Subcutaneous abdominal adipose tissue (tissue), 5 donors: ENCODE measurements around the gene C1orf21.

Experiments
- H3K27ac ChIP-seq: one replicate; pipeline ENCODE4 v1.7.0; 2013; ENCODE audit warnings: low read depth, mild to moderate bottlenecking, inconsistent platforms, low read length, moderate library complexity
- H3K27me3 ChIP-seq, 5 donors: one replicate each; pipeline ENCODE4 v1.7.0; 2013; ENCODE audit warnings: low read length in 5 of 5, inconsistent platforms in 1 of 5; ENCODE audit not compliant: control insufficient read depth in 5 of 5, insufficient read depth in 4 of 5
- H3K36me3 ChIP-seq, 5 donors: one replicate each; pipeline ENCODE4 v1.7.0; 2013; ENCODE audit warnings: low read length in 5 of 5; ENCODE audit not compliant: control insufficient read depth in 5 of 5, insufficient read depth in 5 of 5
- H3K4me1 ChIP-seq, 5 donors: one replicate each; pipeline ENCODE4 v1.7.0; 2013; ENCODE audit warnings: low read length in 5 of 5, mild to moderate bottlenecking in 3 of 5, moderate library complexity in 1 of 5; ENCODE audit not compliant: control insufficient read depth in 5 of 5, insufficient read depth in 5 of 5
- H3K4me3 ChIP-seq, 5 donors: one replicate each; pipeline ENCODE4 v1.7.0; 2013; ENCODE audit warnings: low read length in 5 of 5, low read depth in 1 of 5
- H3K9ac ChIP-seq, 5 donors: one replicate each; pipeline ENCODE4 v1.7.0; 2013; ENCODE audit warnings: low read length in 5 of 5, mild to moderate bottlenecking in 4 of 5, moderate library complexity in 3 of 5
- H3K9me3 ChIP-seq, 5 donors: one replicate each; pipeline ENCODE4 v1.7.0; 2013; ENCODE audit warnings: low read length in 5 of 5; ENCODE audit not compliant: control insufficient read depth in 5 of 5
- donor health status: healthy.
- donor health status: healthy.
- donor health status: healthy.
- donor health status: healthy.
- donor health status: healthy.

The C1orf21 gene

DNA sequence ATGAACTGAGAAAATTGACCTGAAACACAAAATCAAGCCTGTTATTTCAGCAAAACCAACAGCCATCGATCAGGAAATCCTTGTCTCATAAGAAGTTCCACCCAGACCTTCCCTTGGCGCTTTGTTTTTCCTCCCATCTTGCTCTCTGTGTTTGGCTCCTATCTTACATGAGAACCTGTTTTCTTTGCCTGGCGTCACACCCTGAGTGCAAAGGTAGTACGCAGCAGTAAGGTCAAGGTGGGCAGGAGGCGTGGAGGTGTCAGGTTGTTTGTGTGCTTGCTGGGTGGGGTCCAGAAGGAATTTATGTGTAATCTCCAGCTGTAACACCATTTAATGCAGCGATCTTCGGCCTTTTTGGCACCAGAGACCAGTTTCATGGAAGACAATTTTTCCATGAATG, 50.5 kb downstream of the C1orf21 start:
- Histone ChIP-seq H3K4me3 (no peak overlapping the region), H3K27me3 (no peaks in the 10 kb centered on the region), H3K27ac (no peak overlapping the region), H3K9me3 (no peaks in the 10 kb centered on the region), H3K36me3 (no peaks in the 10 kb centered on the region), H3K4me1 (no peaks in the 10 kb centered on the region), H3K9ac (no peak overlapping the region)

DNA sequence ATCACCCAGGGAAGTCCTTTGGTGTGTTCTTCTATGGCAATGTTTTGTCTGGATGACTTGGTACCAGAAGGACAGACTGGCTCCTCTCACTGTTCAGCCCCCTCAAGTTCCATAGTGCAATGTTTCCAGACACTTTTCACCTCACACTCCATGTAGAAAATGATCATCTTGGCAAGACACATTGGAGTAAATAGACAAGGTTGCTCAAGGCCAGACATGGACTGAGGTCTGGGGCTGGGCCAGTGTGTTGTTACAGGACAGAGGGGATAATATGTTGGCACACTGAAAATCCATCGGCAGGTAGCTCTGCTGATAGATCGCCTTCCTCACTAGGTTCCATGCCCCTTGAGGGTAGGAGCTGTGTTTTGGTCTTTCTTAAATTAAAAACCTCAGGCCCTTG, 51.5 kb downstream of the C1orf21 start:
- peaks cover 0 to 2% (median 0%) of the 10 kb centered on the region in 5 donors for H3K4me1 ChIP-seq
- no peak overlapping the region for H3K4me3 ChIP-seq
- no peak overlapping the region for H3K27ac ChIP-seq
- no peaks in the 10 kb centered on the region for H3K36me3 ChIP-seq
- no peaks in the 10 kb centered on the region for H3K27me3 ChIP-seq
- H3K9ac ChIP-seq = no peak overlapping the region
- H3K9me3 ChIP-seq = no peaks in the 10 kb centered on the region

- Histone ChIP-seq H3K4me3 (no peak overlapping the region), H3K27ac (no peak overlapping the region), H3K9me3 (no peaks in the 10 kb centered on the region), H3K36me3 (no peaks in the 10 kb centered on the region), H3K4me1 (peaks cover 0 to 2% (median 0%) of the 10 kb centered on the region in 5 donors), H3K9ac (no peak overlapping the region), H3K27me3 (no peaks in the 10 kb centered on the region)
Measured at GRCh38 chr1:184442260-184442659, 55.4 kb downstream of the C1orf21 start.

DNA sequence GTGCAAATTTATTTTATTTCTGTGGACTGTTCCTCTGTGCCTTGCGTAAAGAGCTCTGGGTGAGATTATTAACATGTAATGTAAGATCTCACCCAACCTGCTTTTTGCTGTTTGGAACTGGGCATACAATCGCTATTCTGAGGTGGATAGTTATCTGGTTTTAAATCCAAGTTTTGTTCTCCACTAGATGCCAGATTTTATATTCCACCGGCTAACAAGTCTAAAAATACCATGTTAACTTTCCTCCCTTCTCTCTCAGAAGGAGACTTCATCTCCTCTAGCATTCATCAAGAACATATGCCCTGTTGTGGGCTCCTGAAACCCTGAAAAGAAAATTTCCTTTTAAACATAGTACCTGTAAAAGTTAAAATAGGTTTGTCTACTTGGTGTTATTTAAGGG, 56.4 kb downstream of the C1orf21 start:
- H3K9me3 ChIP-seq = no peaks in the 10 kb centered on the region
- H3K36me3 ChIP-seq = no peaks in the 10 kb centered on the region
- no peak overlapping the region for H3K9ac ChIP-seq
- H3K27me3 ChIP-seq = no peaks in the 10 kb centered on the region
- no peak overlapping the region for H3K27ac ChIP-seq
- H3K4me3 ChIP-seq = no peak overlapping the region
- H3K4me1 ChIP-seq = peaks cover 0 to 2% (median 0%) of the 10 kb centered on the region in 5 donors

- peaks cover 0 to 2% (median 0%) of the 10 kb centered on the region in 5 donors for H3K4me1 ChIP-seq
- H3K9ac ChIP-seq = no peak overlapping the region
- no peaks in the 10 kb centered on the region for H3K27me3 ChIP-seq
- H3K27ac ChIP-seq = no peak overlapping the region
- no peaks in the 10 kb centered on the region for H3K36me3 ChIP-seq
- H3K9me3 ChIP-seq = no peaks in the 10 kb centered on the region
- no peak overlapping the region for H3K4me3 ChIP-seq
Measured at GRCh38 chr1:184443624-184444023, 56.8 kb downstream of the C1orf21 start.

GRCh38 chr1:184445997-184446396, 59.2 kb downstream of the C1orf21 start:
- Histone ChIP-seq H3K27ac (no peak overlapping the region), H3K9ac (no peak overlapping the region), H3K9me3 (no peaks in the 10 kb centered on the region), H3K4me3 (no peak overlapping the region), H3K27me3 (no peaks in the 10 kb centered on the region), H3K4me1 (peaks cover 0 to 2% (median 0%) of the 10 kb centered on the region in 5 donors), H3K36me3 (no peaks in the 10 kb centered on the region)

DNA sequence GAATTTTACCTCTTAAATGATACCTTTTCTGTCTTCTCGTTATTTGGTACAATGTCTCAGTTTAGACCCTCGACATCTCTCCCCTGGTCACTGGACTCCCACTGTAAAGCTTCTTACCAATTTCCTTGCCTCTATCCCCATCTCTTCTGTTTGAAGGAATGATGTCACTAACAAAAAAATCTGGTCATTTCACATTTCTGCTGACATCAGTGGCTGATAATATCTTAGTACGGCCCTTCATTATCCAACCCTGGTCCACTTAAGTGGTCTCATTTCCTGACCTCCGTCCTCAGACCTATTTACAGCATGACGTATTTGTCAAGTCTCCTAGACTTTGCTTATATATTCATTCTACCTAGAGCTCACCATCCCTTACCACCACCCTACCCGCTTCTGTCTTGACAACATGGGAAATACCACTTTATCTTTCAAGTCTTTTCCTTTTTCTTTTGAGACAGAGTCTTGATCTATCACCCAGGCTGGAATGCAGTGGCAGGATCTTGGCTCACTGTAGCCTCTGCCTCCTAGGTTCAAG, 60.9 kb downstream of the C1orf21 start:
- Histone ChIP-seq H3K36me3 (no peaks in the 10 kb centered on the region), H3K9me3 (no peaks in the 10 kb centered on the region), H3K4me3 (no peak overlapping the region), H3K27me3 (no peaks in the 10 kb centered on the region), H3K9ac (no peak overlapping the region), H3K4me1 (peaks cover 0 to 2% (median 0%) of the 10 kb centered on the region in 5 donors), H3K27ac (no peak overlapping the region)

DNA sequence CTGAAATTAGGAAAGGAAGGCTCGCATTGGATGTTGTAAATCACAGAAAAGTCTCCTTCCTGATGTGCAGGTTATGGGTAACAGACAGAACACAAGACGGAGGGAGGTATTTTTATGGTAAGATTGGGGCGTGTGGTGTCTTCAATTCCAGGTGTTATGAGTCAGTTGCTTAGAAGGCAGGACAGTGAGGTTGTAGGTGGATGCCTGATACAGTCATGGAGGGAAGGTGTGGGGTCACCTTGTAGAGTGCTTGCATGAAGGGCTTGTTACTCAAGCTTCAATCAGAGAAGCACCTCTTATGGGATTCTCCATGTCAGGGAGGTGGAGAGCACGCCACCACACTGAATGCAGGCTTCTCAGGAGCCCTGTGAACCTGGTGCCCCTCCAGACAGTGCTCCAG, 63.1 kb downstream of the C1orf21 start:
- H3K27me3 ChIP-seq = no peaks in the 10 kb centered on the region
- H3K9ac ChIP-seq = no peak overlapping the region
- no peak overlapping the region for H3K27ac ChIP-seq
- H3K36me3 ChIP-seq = no peaks in the 10 kb centered on the region
- no peak overlapping the region for H3K4me3 ChIP-seq
- peaks cover 0 to 7% (median 0%) of the 10 kb centered on the region in 5 donors for H3K4me1 ChIP-seq
- no peaks in the 10 kb centered on the region for H3K9me3 ChIP-seq

DNA sequence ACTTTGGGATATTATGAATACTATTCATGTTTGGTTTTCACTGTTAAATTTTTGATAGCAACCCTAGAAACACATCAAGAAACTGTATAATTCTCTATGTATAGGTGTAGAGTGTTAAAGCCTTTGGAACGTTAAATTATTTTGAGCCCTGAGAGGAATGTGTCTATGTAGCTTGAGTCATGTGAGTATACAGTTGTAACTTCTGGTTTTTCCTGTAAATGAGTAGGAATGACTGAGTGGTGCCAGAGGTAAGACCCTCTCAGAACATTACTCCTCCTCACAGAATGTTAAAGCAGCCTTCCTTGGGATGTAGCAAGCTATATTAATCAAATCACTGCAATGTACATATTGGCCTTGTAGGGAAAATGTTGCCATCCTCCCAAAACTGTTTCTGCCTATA, 69.0 kb downstream of the C1orf21 start:
- Histone ChIP-seq H3K27ac (no peak overlapping the region), H3K36me3 (no peaks in the 10 kb centered on the region), H3K9ac (no peak overlapping the region), H3K27me3 (no peaks in the 10 kb centered on the region), H3K9me3 (no peaks in the 10 kb centered on the region), H3K4me3 (no peak overlapping the region), H3K4me1 (peaks cover 0 to 11% (median 0%) of the 10 kb centered on the region in 5 donors)

GRCh38 chr1:184456189-184456588, 69.4 kb downstream of the C1orf21 start:
- H3K9ac ChIP-seq = no peak overlapping the region
- no peak overlapping the region for H3K27ac ChIP-seq
- peaks cover 0 to 15% (median 0%) of the 10 kb centered on the region in 5 donors for H3K4me1 ChIP-seq
- H3K36me3 ChIP-seq = no peaks in the 10 kb centered on the region
- H3K9me3 ChIP-seq = no peaks in the 10 kb centered on the region
- H3K27me3 ChIP-seq = no peaks in the 10 kb centered on the region
- no peak overlapping the region for H3K4me3 ChIP-seq

DNA sequence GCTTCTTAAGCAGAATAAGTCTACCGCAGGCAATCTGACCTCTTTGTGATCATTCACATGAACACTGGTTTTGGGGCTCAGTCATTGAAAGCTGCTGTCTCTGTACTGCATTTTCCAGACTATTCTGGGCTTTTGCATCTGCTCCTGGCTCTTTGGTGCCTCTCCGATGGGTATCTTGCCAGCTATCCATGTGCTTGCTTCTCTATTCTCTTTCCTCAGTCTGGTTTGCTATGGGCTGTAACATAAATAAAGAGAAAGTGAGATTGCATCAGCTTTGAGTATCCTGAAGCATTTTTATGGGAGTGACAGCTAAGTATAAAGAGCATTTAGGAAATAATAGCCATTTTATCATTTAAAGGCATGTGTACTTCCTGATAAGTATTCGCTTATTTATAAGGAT, 70.7 kb downstream of the C1orf21 start:
- Histone ChIP-seq H3K27ac (no peak overlapping the region), H3K9ac (no peak overlapping the region), H3K36me3 (no peaks in the 10 kb centered on the region), H3K4me3 (no peak overlapping the region), H3K4me1 (peaks cover 0 to 25% (median 0%) of the 10 kb centered on the region in 5 donors), H3K9me3 (no peaks in the 10 kb centered on the region), H3K27me3 (no peaks in the 10 kb centered on the region)
